ENCODE data around the gene RFX3. TPM values are rescaled to one million over a fixed set of nuclear protein-coding genes. Genes with fewer than 3 reads are reported as not detected.

The RFX3 gene
- total and polyA plus RNA-seq, 2 donors (not counting 3 experiments of a cell fraction or from before 2014, with no cell fraction given): 4.8 to 10.5 TPM

DNA sequence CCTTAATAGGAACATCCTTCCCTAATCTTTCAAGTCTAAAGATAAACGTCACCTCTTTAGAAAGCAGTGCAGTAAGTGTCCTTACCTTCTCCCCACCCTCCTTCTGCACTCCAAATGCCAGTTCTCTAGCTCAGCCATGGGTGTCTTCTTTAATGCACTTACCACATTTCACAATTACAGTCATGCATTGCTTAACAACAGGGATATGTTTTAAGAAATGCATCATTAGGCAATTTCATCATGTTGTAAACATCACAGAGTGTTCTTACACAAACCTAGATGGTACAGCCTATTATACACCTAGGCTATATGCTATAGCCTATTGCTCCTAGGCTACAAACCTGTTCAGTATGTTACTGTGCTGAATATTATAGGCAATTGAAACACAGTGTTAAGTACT is 91.2 kb downstream of the RFX3 start:
- Histone ChIP-seq H3K4me2 (ENCODE audit: insufficient read depth, low read length) (no peak overlapping the region), H3K36me3 (ENCODE audit: control insufficient read depth in 2 of 2, extremely low read depth in 1 of 2, insufficient read depth in 2 of 2, low read length in 2 of 2) (no peaks in the 10 kb centered on the region), H3K9ac (replicated peaks; ENCODE audit: extremely low read depth, insufficient read depth, low read length) (no peak overlapping the region), H3K27ac (ENCODE audit: insufficient read depth, low read depth, low read length) (no peak overlapping the region), H4K20me1 (replicated peaks; ENCODE audit: control insufficient read depth, extremely low read depth, insufficient read depth, low read length) (no peaks in the 10 kb centered on the region), H3K4me3 (replicated peaks in 1 of 3; ENCODE audit: insufficient read depth in 1 of 3, low read depth in 1 of 3, low read length in 3 of 3) (no peak overlapping the region), H3K27me3 (ENCODE audit: control insufficient read depth in 2 of 2, insufficient read depth in 2 of 2, low read length in 2 of 2) (no peaks in the 10 kb centered on the region), H3K9me3 (replicated peaks; ENCODE audit: control insufficient read depth, insufficient read depth, low read length) (no peaks in the 10 kb centered on the region), H3K79me2 (ENCODE audit: control insufficient read depth, insufficient read depth, low read length) (no peaks in the 10 kb centered on the region), H3K9me1 (replicated peaks; ENCODE audit: control insufficient read depth, extremely low read depth, insufficient read depth, low read length) (no peaks in the 10 kb centered on the region), H3K4me1 (ENCODE audit: control insufficient read depth, extremely low read depth, insufficient read depth, low read length) (no peaks in the 10 kb centered on the region), H2AFZ (ENCODE audit: low read depth, low read length) (no peak overlapping the region)
- ChIA-PET POLR2A (no interaction called here), CTCF (interaction anchor here (0.7 kb wide), 1 partner anchor 194 kb away, joined by 3 read pairs; no protein-coding TSS in a partner anchor)
- BruUV-seq (replicated peaks): no TSS peak
- intact Hi-C loops (cut with micrococcal nuclease) (no loop called here), dilution Hi-C loops (cut with MboI; ENCODE audit: extremely low pct_ligation_motif_present, low sequenced_read_pairs) (no loop called here)
- TF ChIP-seq GATA2 (IDR thresholded peaks at IDR 0.05; ENCODE audit: insufficient read depth, insufficient read length, low read depth, low read length) (no peak), FOS (IDR thresholded peaks at IDR 0.05; ENCODE audit: borderline replicate concordance, insufficient read depth, low read length) (no peak), MYC (IDR thresholded peaks at IDR 0.05; ENCODE audit: low read depth, low read length) (no peak), JUN (IDR thresholded peaks at IDR 0.05; ENCODE audit: borderline replicate concordance, insufficient read depth, insufficient read length, low read depth) (no peak), POLR2AphosphoS5 (IDR thresholded peaks at IDR 0.05; ENCODE audit: insufficient read depth, low read depth, low read length) (no peak), EZH2 (IDR thresholded peaks at IDR 0.05; ENCODE audit: borderline replicate concordance, low read depth, low read length, severe bottlenecking) (no peak), POLR2A (IDR thresholded peaks at IDR 0.05; ENCODE audit: low read depth, low read length) (no peak)
- TF ChIP-seq, protein P1, sequence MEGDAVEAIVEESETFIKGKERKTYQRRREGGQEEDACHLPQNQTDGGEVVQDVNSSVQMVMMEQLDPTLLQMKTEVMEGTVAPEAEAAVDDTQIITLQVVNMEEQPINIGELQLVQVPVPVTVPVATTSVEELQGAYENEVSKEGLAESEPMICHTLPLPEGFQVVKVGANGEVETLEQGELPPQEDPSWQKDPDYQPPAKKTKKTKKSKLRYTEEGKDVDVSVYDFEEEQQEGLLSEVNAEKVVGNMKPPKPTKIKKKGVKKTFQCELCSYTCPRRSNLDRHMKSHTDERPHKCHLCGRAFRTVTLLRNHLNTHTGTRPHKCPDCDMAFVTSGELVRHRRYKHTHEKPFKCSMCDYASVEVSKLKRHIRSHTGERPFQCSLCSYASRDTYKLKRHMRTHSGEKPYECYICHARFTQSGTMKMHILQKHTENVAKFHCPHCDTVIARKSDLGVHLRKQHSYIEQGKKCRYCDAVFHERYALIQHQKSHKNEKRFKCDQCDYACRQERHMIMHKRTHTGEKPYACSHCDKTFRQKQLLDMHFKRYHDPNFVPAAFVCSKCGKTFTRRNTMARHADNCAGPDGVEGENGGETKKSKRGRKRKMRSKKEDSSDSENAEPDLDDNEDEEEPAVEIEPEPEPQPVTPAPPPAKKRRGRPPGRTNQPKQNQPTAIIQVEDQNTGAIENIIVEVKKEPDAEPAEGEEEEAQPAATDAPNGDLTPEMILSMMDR (IDR thresholded peaks at IDR 0.05; ENCODE audit: extremely low read depth in 1 of 2, insufficient read depth in 1 of 2, low read depth in 1 of 2, low read length in 2 of 2): no peak
- TF ChIP-seq, protein P2, sequence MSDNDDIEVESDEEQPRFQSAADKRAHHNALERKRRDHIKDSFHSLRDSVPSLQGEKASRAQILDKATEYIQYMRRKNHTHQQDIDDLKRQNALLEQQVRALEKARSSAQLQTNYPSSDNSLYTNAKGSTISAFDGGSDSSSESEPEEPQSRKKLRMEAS (IDR thresholded peaks at IDR 0.05; ENCODE audit: insufficient read depth, insufficient read length): no peak
- DNase-seq (ENCODE audit: low read depth, low spot score) (no peak), FAIRE-seq (no peak)
